Measurements from ENCODE around the gene NOS3. TPM values are rescaled to one million over a fixed set of nuclear protein-coding genes. Genes with fewer than 3 reads are reported as not detected.

NOS3 gene
- total and polyA plus RNA-seq, 9 of the 15 experiments (the other 6 are each of a cell fraction or from before 2014, with no cell fraction given) = 1.1 to 121 (median 23.6) TPM

- Histone ChIP-seq H2AFZ (ENCODE audit: low read depth, low read length) (no peak overlapping the region), H3K9me1 (ENCODE audit: control insufficient read depth, insufficient read depth, low read length) (peaks cover 5% of the 10 kb centered on the region), H3K27me3 (ENCODE audit: control insufficient read depth in 2 of 2, insufficient read depth in 2 of 2, low read length in 2 of 2) (no peaks in the 10 kb centered on the region), H3K9me3 (replicated peaks; ENCODE audit: control insufficient read depth, insufficient read depth, low read depth, low read length) (no peaks in the 10 kb centered on the region), H3K4me3 (no peak overlapping the region), H3K9ac (ENCODE audit: insufficient read depth in 1 of 2, low read depth in 2 of 2, low read length in 2 of 2) (no peak overlapping the region), H4K20me1 (replicated peaks; ENCODE audit: control insufficient read depth, insufficient read depth, low read length) (no peaks in the 10 kb centered on the region), H3K4me1 (replicated peaks in 1 of 2; ENCODE audit: control insufficient read depth in 2 of 2, insufficient read depth in 2 of 2, low read length in 2 of 2) (peaks cover 71 to 76% of the 10 kb centered on the region in 2 experiments), H3K4me2 (ENCODE audit: insufficient read depth, low read length) (no peak overlapping the region), H3K36me3 (ENCODE audit: control insufficient read depth, insufficient read depth, low read length) (peaks cover 15% of the 10 kb centered on the region; the same call in 1 of the 3 replicates), H3K79me2 (ENCODE audit: control insufficient read depth, insufficient read depth, low read length) (peaks cover 27% of the 10 kb centered on the region), H3K27ac (ENCODE audit: extremely low read depth, low read depth, low read length) (no peak overlapping the region)
- ChIA-PET CTCF (ENCODE audit: low intra/inter-chr PET ratio) (interaction anchor here (1.3 to 4.3 kb wide), 3 partner anchors 17 to 41 kb away, joined by 3 to 27 read pairs (median 4); no protein-coding TSS in a partner anchor), POLR2A (interaction anchor here (1.0 to 1.7 kb wide), 2 partner anchors 12 to 14 kb away, joined by 3 to 4 read pairs; no protein-coding TSS in a partner anchor)
- no TSS peak for BruUV-seq (replicated peaks)
- 78% methylated on average over 6 of the region's 6 CpGs for WGBS (ENCODE audit: insufficient coverage, low coverage, missing lambda C conversion rate)
- FAIRE-seq = no peak
- no peak for DNase-seq (ENCODE audit: extremely low read depth in 1 of 4, low spot score in 3 of 4)
- no peak for ATAC-seq
- intact Hi-C loops (cut with micrococcal nuclease) (loop anchor here (10.0 kb wide), 1 partner anchor 207 kb away; no protein-coding TSS in a partner anchor), in situ Hi-C loops (cut with MboI) (no loop called here)
- TF ChIP-seq ZEB2 (IDR thresholded peaks at IDR 0.05) (no peak), FOSL1 (tag; conservative IDR thresholded peaks at IDR 0.05) (no peak), ZSCAN32 (CRISPR knock-in tag; IDR thresholded peaks at IDR 0.05) (no peak), MITF (IDR thresholded peaks at IDR 0.05) (no peak), CBX5 (IDR thresholded peaks at IDR 0.05; ENCODE audit: borderline replicate concordance, low read depth) (no peak), TGIF2 (CRISPR knock-in tag; IDR thresholded peaks at IDR 0.05) (no peak), ZBTB12 (CRISPR knock-in tag; IDR thresholded peaks at IDR 0.05) (no peak), STAT6 (CRISPR knock-in tag; IDR thresholded peaks at IDR 0.05) (no peak), NCOR1 (IDR thresholded peaks at IDR 0.05) (no peak), OTX1 (CRISPR knock-in tag; IDR thresholded peaks at IDR 0.05) (no peak), POLR3A (IDR thresholded peaks at IDR 0.05; ENCODE audit: borderline replicate concordance, extremely low read depth, insufficient read depth, insufficient read length) (no peak), FUS (optimal IDR thresholded peaks at IDR 0.05; ENCODE audit: low read depth, low read length) (no peak), DDX20 (tag; IDR thresholded peaks at IDR 0.05; ENCODE audit: low read depth) (no peak), FIP1L1 (IDR thresholded peaks at IDR 0.05; ENCODE audit: low read depth, low read length, poor library complexity, severe bottlenecking) (no peak), CEBPB (tag; IDR thresholded peaks at IDR 0.05) (no peak), HINFP (tag; conservative IDR thresholded peaks at IDR 0.05; ENCODE audit: low read depth) (no peak)
Measured at GRCh38 chr7:150967349-150967748, 23.5 kb upstream of the NOS3 start.

All from K562 (cell line).